ENCODE measurements around the gene SIK2.

DNA sequence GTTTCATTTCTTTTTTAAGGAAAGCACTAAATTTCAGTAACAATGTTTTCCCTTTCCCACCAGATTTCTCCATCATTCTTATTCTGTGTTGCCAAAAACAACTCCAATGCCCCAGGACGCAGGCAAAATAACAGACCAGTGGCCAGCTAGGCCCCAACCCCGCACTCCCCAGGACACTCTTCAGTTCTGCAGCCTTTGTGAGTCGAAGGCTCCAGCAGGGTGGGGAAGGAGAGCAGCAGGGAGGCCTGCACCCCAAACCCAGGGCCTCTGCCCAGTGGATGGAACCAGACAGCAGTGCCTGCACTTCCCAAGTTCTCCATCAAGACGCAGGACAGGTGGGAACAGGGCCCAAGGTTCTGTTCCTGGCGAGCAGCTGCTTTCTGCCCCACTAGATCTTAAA, 129.6 kb downstream of the SIK2 start:
- TF ChIP-seq DPF2 (IDR thresholded peaks at IDR 0.05), result no peak
- TF ChIP-seq, protein P1, sequence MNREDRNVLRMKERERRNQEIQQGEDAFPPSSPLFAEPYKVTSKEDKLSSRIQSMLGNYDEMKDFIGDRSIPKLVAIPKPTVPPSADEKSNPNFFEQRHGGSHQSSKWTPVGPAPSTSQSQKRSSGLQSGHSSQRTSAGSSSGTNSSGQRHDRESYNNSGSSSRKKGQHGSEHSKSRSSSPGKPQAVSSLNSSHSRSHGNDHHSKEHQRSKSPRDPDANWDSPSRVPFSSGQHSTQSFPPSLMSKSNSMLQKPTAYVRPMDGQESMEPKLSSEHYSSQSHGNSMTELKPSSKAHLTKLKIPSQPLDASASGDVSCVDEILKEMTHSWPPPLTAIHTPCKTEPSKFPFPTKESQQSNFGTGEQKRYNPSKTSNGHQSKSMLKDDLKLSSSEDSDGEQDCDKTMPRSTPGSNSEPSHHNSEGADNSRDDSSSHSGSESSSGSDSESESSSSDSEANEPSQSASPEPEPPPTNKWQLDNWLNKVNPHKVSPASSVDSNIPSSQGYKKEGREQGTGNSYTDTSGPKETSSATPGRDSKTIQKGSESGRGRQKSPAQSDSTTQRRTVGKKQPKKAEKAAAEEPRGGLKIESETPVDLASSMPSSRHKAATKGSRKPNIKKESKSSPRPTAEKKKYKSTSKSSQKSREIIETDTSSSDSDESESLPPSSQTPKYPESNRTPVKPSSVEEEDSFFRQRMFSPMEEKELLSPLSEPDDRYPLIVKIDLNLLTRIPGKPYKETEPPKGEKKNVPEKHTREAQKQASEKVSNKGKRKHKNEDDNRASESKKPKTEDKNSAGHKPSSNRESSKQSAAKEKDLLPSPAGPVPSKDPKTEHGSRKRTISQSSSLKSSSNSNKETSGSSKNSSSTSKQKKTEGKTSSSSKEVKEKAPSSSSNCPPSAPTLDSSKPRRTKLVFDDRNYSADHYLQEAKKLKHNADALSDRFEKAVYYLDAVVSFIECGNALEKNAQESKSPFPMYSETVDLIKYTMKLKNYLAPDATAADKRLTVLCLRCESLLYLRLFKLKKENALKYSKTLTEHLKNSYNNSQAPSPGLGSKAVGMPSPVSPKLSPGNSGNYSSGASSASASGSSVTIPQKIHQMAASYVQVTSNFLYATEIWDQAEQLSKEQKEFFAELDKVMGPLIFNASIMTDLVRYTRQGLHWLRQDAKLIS (CRISPR knock-in tag; IDR thresholded peaks at IDR 0.05), result no peak
- no peak for TF ChIP-seq SRSF9 (IDR thresholded peaks at IDR 0.05; ENCODE audit: borderline replicate concordance, low read depth, low read length)
- TF ChIP-seq TBL1XR1 (IDR thresholded peaks at IDR 0.05; ENCODE audit: low read length in 2 of 2), result no peak
- no peak for TF ChIP-seq POLR2A (conservative IDR thresholded peaks at IDR 0.05)
- TF ChIP-seq TCFL5 (CRISPR knock-in tag; conservative IDR thresholded peaks at IDR 0.05), result no peak
- TF ChIP-seq, protein P2, sequence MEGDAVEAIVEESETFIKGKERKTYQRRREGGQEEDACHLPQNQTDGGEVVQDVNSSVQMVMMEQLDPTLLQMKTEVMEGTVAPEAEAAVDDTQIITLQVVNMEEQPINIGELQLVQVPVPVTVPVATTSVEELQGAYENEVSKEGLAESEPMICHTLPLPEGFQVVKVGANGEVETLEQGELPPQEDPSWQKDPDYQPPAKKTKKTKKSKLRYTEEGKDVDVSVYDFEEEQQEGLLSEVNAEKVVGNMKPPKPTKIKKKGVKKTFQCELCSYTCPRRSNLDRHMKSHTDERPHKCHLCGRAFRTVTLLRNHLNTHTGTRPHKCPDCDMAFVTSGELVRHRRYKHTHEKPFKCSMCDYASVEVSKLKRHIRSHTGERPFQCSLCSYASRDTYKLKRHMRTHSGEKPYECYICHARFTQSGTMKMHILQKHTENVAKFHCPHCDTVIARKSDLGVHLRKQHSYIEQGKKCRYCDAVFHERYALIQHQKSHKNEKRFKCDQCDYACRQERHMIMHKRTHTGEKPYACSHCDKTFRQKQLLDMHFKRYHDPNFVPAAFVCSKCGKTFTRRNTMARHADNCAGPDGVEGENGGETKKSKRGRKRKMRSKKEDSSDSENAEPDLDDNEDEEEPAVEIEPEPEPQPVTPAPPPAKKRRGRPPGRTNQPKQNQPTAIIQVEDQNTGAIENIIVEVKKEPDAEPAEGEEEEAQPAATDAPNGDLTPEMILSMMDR (IDR thresholded peaks at IDR 0.05 in 2 of 3, conservative IDR thresholded peaks at IDR 0.05 in 1 of 3; ENCODE audit: insufficient read depth in 2 of 3, low read depth in 1 of 3, low read length in 3 of 3), result no peak
